ENCODE data around the gene BCL2L2. TPM values are rescaled to one million over a fixed set of nuclear protein-coding genes. Genes with fewer than 3 reads are reported as not detected.
"Not testable (repeated sequence)": the region's sequence is repeated elsewhere in the genome, so short reads cannot be mapped to it uniquely, and the experiment has no call there.

Gene BCL2L2
- total RNA-seq, 1 donor from 2014 or later, result 8.5 TPM

- intact Hi-C loops (cut with micrococcal nuclease), result loop anchor here (5.0 kb wide), 1 partner anchor 244 kb away; the partner anchor contains the start of gene AP1G2
Measured at GRCh38 chr14:23322568-23323517, 16.2 kb downstream of the BCL2L2 start.

- intact Hi-C loops (cut with micrococcal nuclease), result loop anchor here (5.0 kb wide), 1 partner anchor 243 kb away; the partner anchor contains the start of gene AP1G2
Measured at GRCh38 chr14:23323838-23324454, 17.3 kb downstream of the BCL2L2 start.

DNA sequence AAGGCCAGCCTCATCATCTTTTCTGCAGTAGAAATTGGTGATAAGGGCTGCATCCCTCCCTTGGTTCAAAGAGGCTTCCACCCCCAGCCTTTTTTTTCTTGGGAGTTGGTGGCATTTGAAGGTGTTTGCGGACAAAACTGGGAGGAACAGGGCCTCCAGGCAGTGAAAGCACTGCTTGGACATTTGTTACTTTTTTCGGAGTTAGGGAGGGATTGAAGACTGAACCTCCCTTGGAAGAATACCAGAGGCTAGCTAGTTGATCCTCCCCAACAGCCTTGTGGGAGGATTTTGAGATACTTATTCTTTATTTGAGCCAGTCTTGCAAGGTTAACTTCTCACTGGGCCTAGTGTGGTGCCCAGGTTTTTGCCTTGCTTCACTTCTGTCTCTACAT lies 17.8 kb downstream of the BCL2L2 start:
- intact Hi-C loops (cut with micrococcal nuclease), result loop anchor here (5.0 kb wide), 1 partner anchor 243 kb away; the partner anchor contains the start of gene AP1G2

GRCh38 chr14:23324993-23325392 lies 18.4 kb downstream of the BCL2L2 start:
- intact Hi-C loops (cut with micrococcal nuclease), result loop anchor here (5.0 kb wide), 1 partner anchor 242 kb away; the partner anchor contains the start of gene AP1G2

DNA sequence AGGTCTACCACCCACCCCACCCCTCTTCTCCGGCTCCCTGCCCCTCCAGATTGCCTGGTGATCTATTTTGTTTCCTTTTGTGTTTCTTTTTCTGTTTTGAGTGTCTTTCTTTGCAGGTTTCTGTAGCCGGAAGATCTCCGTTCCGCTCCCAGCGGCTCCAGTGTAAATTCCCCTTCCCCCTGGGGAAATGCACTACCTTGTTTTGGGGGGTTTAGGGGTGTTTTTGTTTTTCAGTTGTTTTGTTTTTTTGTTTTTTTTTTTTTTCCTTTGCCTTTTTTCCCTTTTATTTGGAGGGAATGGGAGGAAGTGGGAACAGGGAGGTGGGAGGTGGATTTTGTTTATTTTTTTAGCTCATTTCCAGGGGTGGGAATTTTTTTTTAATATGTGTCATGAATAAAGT lies 19.1 kb downstream of the BCL2L2 start:
- intact Hi-C loops (cut with micrococcal nuclease), result not testable (repeated sequence)

- intact Hi-C loops (cut with micrococcal nuclease), result no loop called here
Measured at GRCh38 chr14:23326491-23327332, 20.1 kb downstream of the BCL2L2 start.

GRCh38 chr14:23327947-23328744 lies 21.5 kb downstream of the BCL2L2 start:
- intact Hi-C loops (cut with micrococcal nuclease), result loop anchor here (1.0 kb wide), 1 partner anchor 52 kb away; no protein-coding TSS in a partner anchor

DNA sequence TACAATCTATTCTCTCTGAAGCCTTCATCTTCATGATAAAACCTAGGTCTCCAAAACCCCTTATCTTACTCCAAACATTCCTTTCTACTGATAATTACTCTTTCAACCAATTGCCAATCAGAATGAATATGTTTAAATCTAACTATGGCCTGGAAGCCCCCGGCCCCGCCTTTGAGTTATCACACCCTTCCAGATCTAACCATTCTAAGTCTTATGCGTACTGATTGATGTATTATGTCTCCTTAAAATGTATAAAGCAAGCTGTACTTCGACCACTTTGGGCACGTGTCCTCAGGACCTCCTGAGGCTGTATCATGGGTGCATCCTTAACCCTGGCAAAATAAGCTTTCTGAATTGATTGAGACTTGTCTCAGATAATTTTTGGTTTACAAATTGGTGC lies 29.0 kb downstream of the BCL2L2 start:
- intact Hi-C loops (cut with micrococcal nuclease), result no loop called here

GRCh38 chr14:23339506-23340268 lies 33.1 kb downstream of the BCL2L2 start:
- intact Hi-C loops (cut with micrococcal nuclease), result no loop called here

- intact Hi-C loops (cut with micrococcal nuclease), result no loop called here
Measured at GRCh38 chr14:23344481-23344880, 37.8 kb downstream of the BCL2L2 start.

DNA sequence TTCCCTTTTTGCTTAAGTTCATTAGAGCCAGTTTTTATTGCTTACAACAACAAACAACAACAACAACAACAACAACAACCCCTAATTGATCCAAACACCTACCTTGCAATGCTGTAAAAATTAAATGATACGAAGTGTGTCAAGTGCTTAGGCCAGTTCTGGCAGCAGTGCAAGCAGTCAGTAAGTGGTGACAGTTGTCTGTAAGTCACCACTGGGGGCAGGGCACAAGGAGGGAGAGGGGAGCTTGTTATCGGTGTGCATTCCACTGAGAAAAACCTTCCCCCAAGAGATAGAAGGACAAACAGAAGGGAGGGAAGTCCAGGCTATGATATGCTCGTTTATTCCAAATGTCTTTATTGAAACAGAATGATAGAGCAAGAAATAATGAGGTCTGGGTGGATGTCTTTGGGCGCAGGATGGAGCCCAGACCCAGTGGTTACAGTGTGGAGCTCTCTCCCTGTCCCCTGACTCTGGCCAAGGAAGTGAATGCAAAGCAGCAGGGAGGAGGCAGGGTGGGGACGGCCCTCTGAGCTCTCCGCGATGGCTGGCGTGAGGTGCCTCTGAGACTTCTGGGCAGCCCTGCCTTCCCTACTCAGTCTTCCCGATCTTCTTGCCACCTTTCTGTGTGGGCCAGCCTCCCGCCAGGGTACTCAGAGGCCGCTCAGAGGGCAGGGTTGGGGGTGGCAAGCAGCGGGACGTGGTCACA lies 39.5 kb downstream of the BCL2L2 start:
- intact Hi-C loops (cut with micrococcal nuclease), result no loop called here

DNA sequence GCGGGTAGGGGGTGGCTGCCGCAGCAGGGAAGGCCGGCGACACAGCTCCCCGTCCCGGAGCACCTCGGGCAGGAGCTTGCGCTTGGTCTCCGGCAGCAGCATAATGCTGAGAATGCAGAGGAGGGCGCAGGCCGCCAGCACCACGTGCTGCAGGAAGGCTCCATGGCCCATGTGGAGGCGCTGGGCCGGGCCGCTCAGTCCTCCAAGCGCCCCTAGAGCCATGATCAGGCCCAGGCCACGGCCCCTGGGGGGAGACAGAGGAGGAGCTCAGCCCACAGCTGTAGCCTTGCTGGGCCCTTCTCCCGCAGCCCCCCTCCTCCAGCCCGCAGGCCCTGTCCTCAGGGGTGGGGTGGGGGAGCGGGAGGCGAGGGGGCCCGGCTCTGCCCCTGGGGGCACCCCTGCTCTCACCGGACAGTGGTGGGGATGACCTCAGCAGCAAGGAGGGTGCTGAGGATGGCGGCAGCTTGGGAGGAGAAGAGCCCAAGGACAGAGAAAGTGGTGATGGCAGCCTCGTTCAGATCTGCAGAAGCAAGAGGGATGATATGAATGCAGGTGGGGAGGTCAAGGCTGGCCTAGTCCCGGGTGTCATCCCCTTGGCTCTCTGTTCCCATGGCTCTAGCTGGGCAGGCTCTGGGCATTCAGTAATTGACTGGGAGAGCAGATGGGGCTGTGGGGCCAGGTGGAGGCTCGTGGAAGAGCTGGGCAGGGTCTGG lies 40.2 kb downstream of the BCL2L2 start:
- intact Hi-C loops (cut with micrococcal nuclease), result no loop called here

DNA sequence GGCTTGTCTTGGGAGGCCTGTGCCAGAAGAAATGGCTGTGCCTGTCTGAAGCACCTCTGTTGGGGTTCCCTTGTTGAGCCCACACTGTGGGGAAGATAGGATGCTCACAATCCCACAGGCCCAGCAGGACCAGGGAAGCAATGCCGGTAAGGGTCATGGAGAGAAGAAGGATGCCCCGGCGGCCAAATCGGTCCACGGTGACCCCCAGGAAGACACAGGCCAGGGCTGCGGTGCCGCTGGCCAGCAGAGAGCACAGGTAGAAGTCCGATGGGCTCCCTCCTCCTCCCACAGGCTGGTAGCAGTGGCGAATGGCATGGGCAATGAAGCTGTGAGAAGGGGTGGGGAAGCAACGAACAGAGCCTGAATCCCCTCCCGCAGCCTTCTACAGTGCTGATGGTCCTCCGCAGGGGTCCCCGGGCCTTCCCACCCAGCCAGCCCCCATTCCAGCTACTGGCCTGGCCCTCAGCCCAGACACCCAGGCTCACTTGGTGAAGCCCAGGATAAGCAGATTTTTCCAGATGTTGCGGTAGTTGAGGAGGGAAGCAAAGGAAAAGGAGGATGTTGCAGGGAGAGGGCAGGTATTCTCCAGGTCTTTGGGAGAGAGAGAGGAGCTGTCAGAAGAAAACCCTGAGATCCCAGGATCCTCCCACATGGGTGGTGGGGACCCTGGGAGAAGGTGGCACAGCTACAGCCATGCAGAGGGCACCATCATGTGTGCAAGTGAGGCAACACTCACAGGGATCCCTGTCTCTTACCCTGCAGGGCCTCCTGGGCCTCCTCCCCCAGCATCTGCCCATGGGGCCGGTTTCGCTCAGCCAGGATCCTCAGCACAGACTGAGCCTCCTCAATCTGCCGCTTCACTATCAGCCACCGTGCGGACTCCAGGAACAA lies 41.0 kb downstream of the BCL2L2 start:
- intact Hi-C loops (cut with micrococcal nuclease), result no loop called here

GRCh38 chr14:23348297-23348655 lies 41.6 kb downstream of the BCL2L2 start:
- intact Hi-C loops (cut with micrococcal nuclease), result no loop called here

- intact Hi-C loops (cut with micrococcal nuclease), result no loop called here
Measured at GRCh38 chr14:23349156-23349845, 42.7 kb downstream of the BCL2L2 start.

- intact Hi-C loops (cut with micrococcal nuclease), result no loop called here
Measured at GRCh38 chr14:23351681-23352505, 45.3 kb downstream of the BCL2L2 start.
